CD4-positive, alpha-beta T cell treated with Interleukin-1 beta for 1 hour (primary cell): ENCODE results near the gene CCDC60.
"Not testable (repeated sequence)": the region's sequence is repeated elsewhere in the genome, so short reads cannot be mapped to it uniquely, and the experiment has no call there.

ENCODE experiments used
- DNase-seq, 2 donors: peaks; one replicate each; pipeline ENCODE4 v3.0.0-alpha.2; 2020 to 2022

The CCDC60 gene

GRCh38 chr12:119341020-119341419 is 6.5 kb downstream of the CCDC60 start:
- DNase-seq, result no peak

DNA sequence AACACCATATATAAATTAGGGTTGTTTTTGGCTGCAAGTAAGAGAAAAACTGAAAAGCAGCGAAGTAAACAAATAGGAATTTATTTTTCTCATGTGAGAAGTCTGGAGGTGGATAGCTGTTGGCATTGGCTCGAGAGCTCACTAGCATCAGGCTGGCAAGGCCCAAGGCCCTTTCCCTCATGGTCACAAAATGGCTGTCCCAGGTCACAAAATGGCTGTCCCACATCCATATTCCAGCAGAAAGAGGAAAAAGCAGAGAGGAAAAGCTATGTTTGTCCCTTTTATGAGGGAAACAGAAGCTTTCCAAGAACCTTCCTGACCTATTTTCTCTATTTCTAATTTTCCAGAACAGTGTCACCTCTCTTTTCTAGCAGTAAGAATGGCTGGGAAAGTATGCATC is 7.5 kb downstream of the CCDC60 start:
- no peak for DNase-seq

- no peak for DNase-seq
Observed at GRCh38 chr12:119343130-119343529, 8.6 kb downstream of the CCDC60 start.

GRCh38 chr12:119354172-119354571 is 19.6 kb downstream of the CCDC60 start:
- no peak for DNase-seq

GRCh38 chr12:119360366-119360765 is 25.8 kb downstream of the CCDC60 start:
- not testable (repeated sequence) for DNase-seq

DNA sequence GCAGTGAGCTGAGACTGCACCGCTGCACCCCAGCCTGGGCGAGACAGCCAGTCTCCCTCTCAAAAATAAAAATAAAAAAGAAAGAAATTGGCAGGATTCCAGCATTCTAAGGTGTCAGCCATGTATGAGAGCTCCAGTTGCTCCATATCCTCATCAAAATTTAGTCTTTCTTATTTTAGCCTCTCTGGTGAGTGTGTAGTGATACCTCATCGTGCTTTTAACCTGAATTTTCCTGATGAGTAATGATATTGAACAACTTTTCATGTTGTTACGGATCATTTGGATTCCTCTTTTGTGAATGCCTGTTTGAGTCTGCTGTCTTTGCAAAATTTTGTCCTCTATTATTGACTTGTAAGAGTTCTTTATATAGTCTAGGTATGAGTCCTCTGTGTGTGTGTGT is 28.5 kb downstream of the CCDC60 start:
- no peak for DNase-seq

DNA sequence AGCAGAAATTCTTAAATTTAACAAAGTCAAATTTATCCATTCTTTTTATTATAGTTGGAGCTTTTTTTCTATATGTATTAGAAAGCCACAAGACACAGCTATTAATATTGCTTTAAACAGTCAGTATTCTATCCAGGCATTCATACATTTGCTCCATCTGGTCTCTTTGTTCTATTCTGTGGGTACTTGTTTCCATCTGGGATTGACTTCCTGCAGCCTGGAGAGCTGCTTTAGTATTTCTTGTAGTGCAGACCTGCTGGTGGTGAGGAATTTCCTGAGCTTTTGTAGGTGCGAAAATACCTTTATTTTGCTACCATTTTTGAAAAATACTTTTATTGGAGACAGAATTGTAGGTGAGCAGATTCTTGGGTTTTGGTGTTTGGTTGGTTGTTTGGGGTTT is 29.0 kb downstream of the CCDC60 start:
- no peak for DNase-seq

DNA sequence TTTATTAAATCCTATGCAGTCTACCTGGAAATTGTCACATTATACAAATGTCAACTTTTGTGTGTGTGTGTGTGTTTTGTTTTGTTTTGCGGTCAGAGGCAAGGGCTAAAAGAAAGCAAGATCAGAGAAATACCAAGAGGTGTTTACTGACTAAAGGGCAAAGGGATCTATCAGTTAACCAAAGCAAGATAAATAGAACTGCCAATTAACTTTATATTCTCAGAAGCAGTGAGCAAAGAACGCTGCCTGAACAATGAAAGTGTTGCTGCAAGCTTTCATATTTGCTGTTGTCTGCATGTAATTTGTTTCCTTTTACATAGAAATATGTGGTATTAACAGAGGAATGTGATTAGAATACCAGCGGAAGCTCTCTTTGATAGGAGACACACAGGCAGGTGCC is 30.9 kb downstream of the CCDC60 start:
- no peak for DNase-seq

GRCh38 chr12:119366007-119366406 is 31.5 kb downstream of the CCDC60 start:
- DNase-seq, result no peak

DNA sequence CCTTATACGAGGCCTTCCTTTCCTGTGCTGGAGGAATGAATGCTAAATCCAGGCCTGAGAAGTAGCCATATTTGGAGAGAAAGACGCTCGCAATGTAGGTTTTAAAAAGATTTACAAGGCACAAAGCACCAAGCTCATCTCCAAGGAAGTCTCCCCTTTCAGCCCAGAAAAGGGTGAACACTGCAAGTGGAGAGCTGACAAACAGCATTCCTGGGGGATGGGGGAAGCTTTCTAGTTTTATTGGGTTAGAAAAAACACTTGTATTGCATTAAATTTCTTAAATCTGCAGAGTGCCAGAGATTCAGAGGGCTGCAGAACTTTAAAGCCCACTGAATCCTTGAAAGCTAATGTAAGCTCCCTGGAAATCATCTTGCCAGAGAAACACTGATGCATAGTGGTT is 34.6 kb downstream of the CCDC60 start:
- no peak for DNase-seq

DNA sequence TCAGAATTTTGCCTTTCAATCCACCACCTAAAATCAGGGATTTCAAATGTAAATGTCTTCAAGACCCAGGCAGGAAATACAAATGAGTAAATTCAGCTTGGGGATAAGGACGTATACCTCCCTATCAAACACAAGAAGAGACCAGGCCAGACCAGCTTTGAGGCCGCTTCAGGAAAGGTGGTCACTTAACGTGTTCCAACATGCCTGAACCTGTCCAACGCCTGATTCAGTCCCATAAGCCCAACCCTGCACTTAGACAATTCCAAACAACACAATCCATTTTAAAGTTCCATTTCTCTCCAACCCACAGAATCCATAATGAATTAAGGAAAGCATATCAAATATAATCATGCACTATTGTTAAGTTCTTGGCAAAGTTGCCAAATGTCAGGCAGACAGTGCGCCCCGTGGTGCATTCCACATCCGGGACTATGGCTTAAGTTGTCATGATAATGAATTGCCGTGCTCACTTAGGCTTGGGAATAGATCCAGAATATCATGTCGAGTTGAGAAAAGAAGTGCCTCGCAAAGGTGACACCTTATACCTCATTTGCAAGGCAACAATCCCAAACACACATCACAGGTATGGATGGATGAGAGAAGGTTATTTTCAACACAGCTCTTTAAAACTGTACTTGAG is 35.5 kb downstream of the CCDC60 start:
- no peak for DNase-seq

- DNase-seq, result no peak
Observed at GRCh38 chr12:119372540-119372939, 38.0 kb downstream of the CCDC60 start.

- no peak for DNase-seq
Observed at GRCh38 chr12:119373001-119373400, 38.5 kb downstream of the CCDC60 start.

DNA sequence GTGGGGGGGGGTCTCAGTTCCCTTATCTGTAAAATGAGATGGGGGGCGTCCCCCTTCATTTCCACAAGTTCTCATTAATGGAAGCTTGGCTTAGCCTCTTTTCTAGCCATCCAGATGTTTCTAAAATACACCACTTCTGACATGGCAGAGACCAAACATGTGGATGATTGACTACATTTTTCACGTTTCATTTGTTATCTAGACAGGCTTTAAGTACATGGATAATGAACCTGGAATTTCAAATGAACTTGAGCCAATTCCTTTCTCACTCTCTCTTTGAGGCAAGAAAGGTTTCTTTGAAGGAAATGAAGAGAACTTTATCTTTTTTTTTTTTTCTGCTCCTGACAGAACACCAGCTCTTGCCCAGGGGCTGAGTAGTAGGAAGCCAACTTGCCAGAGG is 39.1 kb downstream of the CCDC60 start:
- no peak for DNase-seq

GRCh38 chr12:119374635-119375034 is 40.1 kb downstream of the CCDC60 start:
- DNase-seq, result no peak

DNA sequence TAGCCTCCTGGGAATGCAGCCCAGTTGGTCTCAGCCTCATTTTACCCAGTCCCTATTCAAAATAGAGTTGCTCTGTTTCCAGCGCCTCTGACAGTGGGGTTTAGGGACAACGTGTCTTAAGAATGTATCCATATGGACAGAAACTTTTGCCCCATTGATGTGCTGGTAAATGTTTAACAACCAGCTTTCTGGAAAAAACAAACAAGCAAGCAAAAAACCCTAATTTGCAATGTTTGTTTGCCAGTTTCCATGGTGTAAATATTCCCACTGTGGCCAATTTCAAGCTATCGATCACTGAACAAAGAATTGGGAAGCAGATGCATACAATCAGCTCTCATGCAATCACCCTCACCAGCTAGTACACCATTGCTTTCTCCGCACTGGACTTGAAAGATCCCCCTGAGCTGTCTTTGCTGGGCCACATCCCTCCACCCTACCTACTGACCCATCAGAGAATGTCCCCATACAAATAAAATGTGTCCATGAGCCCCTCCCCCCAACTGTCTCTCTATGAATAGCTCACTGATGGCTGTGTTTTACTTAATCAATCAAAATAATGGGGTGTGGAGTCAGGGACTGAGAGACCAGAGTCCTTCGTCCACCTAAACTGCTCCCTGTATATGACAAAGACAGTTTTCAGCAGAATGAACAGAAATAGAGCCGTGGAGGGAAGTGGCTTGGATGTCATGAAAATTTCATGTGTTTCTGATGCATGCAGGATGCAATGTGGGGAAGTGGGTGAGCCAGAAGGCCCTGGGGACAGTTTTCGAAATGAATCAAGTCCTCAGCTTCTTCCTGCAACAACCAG is 40.8 kb downstream of the CCDC60 start:
- DNase-seq, result no peak

DNA sequence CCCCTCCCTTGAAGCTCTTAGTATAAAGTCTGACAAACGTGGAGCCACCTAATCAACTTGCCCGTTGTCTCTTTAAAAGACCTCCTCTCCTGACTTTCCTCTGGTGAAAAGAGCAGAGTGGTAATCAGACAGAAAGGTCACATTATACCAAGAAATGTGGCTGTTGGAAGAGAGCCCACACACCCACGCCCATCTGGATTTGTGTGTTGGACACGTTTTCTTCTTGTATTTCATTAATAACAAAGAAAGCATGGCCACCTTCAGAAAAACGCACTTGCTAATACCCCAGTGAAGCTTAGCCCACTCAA is 41.3 kb downstream of the CCDC60 start:
- no peak for DNase-seq

GRCh38 chr12:119378903-119379302 is 44.4 kb downstream of the CCDC60 start:
- DNase-seq, result no peak

DNA sequence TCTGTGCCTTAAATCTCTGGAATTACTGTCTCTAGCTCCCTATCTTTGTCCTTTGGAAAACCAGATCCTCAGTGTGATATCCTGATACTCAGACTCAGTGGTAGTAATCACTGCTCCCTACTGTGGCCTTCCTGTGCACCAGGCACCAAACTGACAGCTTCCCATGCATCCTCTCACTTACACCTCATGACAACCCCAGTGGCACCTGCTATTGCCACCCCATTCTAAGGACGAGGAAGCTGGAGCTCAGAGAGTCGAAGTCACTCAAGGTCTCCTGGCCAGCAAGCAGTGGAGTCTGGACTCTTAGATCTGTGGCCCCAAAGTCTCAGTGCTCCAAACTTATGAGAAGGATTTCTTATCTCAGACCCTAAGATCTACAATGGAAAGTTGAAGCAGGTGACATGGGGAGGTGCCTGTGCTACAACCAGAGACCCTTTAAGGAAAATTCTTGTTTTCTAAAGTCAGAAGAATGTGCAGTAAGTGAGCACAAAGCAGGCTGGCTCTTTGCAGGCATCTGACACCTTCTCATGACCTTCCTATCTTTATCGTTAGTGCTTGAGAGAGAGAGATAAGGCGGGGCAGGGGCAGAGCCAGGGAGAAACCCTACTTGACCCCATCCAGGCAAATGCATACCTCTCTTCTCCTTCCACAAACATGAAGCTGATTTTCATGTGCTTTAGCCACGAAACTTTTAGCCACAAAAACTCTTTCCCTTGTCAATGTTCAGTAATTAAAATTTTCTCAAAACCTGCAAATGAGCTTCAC is 47.1 kb downstream of the CCDC60 start:
- no peak for DNase-seq

GRCh38 chr12:119383206-119383605 is 48.7 kb downstream of the CCDC60 start:
- no peak for DNase-seq

GRCh38 chr12:119384340-119384739 is 49.8 kb downstream of the CCDC60 start:
- DNase-seq, result no peak

- no peak for DNase-seq
Observed at GRCh38 chr12:119385659-119386058, 51.1 kb downstream of the CCDC60 start.

DNA sequence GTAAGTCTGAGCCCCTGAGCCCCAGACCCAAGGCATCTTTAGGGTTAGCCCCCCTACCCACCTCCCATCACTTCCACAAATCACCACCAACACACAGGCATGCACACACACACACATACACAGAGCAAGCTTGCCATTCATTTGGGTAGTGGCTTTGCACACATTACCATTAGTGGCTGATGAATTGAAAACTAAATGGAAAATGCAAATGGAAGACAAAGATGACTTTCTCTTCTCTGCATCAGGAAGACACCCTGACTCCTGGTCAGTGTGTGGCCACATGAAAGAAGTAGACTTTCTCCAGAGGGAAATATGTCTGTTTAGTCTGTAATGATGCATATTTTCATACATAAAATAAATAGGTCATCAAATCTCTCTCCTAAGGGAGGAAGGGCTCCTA is 55.2 kb downstream of the CCDC60 start:
- DNase-seq, result no peak

DNA sequence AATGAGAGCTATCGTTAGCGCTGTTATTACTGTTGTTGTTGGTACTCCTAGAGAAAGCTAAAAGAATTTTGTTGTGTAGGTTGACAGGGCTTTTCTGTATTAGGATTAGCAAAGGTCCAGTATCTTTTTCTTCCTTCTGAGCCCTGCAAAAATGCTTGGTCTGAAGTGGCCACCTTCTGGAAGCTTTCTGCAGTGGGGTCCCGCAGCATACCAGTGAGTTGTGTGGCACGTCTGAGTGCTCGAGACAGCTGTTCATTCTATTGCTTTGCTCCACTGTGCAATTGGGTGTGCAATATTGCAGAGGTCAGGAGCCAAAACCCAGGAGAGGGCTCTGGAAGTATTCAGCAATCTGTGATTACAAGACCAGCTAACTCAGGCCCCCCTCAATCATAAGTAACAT is 57.1 kb downstream of the CCDC60 start:
- no peak for DNase-seq
